ENCODE measurements around the gene DBT.

DNA sequence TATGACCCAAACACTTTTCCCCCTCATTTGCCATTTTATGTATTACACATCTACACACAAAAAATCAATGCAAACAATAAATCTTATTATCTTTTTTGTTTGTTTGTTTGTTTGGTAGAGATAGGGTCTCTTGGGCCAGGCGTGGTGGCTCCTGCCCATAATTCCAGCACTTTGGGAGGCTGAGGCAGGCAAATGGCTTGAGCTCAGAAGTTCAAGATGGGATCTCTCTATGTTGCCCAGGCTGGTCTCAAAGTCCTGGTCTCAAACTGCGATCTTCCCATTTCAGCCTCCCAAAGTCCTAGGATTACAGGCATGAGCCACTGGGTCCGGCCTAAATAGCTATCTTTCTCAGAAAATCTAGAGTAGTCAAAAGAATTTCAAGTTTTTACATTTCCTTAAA lies 1.2 kb upstream of the DBT start:
- TF ChIP-seq, protein P1, sequence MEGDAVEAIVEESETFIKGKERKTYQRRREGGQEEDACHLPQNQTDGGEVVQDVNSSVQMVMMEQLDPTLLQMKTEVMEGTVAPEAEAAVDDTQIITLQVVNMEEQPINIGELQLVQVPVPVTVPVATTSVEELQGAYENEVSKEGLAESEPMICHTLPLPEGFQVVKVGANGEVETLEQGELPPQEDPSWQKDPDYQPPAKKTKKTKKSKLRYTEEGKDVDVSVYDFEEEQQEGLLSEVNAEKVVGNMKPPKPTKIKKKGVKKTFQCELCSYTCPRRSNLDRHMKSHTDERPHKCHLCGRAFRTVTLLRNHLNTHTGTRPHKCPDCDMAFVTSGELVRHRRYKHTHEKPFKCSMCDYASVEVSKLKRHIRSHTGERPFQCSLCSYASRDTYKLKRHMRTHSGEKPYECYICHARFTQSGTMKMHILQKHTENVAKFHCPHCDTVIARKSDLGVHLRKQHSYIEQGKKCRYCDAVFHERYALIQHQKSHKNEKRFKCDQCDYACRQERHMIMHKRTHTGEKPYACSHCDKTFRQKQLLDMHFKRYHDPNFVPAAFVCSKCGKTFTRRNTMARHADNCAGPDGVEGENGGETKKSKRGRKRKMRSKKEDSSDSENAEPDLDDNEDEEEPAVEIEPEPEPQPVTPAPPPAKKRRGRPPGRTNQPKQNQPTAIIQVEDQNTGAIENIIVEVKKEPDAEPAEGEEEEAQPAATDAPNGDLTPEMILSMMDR (IDR thresholded peaks at IDR 0.05): no peak
- TF ChIP-seq EZH2 (IDR thresholded peaks at IDR 0.05; ENCODE audit: borderline replicate concordance, insufficient read depth, low read depth, low read length, poor library complexity, severe bottlenecking): no peak

Measured in B cell (primary cell).